Stimulated activated CD4-positive, alpha-beta T cell treated with anti-CD3 and anti-CD28 coated beads, Interleukin-4, amount 100 ng/mL, for 4 hours (primary cell): ENCODE results near the gene SLC38A8.

Experiments
- DNase-seq, 2 experiments: peaks; one replicate each; pipeline ENCODE4 v3.0.0-alpha.2; 2020

SLC38A8 gene

DNA sequence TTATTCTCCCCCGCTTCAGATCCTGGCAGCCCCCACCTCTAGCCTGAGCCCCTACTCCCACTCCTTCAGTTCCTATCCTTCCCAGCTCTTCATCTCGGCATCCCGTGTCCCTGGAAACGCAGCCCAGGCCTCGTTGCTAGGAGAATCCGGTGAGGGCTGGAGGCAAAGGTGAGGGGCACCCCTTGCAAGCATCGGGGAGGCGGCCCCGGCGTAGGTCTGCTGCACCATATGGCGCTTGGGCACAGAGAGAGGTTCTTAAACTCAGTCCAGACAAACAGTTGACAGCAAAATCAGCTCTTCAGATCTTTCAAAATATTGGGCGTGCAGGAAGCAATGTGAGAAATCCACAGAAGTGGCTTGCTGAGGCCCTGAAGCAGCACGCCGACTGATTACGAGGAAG lies 15.0 kb downstream of the SLC38A8 start:
- DNase-seq: no peak

DNA sequence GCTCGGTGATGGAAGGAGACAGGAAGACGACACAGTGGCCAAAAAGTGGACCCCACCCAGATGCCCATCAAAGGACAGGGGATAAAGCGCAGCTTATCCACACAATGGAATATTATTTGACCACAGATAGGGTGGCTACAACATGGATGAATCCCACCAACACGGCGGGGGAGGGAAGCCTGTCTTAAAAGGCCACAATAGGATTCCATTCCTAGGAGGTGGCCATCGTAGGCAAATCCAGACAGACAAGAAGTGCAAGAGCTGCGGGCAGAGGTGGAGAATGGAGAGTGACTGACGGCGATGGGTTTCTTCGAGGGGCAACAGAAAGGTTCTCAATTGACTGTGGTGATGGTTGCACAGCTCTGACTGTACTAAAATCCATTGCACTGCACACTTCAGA lies 16.0 kb downstream of the SLC38A8 start:
- no peak for DNase-seq

DNA sequence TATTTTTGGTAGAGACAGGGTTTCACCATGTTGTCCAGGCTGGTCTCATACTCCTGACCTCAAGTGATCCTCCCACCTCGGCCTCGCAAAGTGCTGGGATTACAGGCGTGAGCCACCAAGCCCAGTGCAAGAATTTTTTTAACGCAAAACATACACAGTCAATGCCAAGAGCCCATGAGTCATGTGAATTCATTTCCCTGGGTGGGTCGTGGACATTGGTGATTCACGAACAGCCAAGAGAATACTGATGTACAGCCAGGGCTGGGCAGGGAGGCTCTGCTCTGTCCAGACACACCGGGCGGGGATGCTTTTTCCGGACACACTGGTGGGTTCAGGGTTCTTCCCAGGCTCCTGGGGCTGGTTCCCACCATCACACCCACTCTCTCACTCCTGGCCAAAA lies 17.7 kb downstream of the SLC38A8 start:
- no peak for DNase-seq

DNA sequence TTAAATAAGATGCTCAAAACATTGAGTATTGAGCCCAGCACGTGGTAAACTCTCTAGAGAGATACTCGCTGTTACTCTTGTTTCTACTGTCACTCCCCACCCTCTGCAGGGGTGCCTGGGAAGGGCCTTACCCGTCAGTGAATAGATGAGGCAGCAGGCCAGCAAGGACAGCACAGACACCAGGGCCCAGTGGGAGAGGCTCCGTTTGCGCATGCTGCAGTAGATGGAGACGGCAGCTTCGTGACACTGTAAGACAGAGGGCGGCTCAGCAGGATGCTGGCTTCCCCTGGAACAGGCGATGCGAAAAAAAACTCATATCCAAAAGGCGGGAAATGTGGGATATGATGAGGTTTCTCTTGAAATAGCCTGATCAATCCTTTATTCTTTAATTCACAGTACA lies 20.0 kb downstream of the SLC38A8 start:
- DNase-seq: no peak

DNA sequence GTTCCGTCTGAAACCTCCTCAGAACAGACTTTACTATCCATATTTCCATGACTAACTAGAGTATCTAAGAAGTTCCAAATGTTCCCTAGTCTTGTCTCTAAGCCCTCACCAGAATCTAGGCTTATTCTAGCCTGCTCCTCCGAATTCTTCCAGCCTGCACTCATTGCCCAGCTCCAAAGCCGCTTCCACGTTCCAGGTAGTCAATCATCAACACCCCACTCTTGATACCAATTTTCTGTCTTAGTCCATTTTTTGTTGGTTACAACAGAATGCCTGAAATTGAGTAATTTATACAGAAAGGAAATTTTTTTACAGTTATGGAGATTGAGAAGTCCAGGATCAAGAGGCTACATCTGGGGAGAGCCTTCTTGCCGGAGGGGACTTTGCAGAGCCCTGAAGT lies 21.1 kb downstream of the SLC38A8 start:
- no peak for DNase-seq

DNA sequence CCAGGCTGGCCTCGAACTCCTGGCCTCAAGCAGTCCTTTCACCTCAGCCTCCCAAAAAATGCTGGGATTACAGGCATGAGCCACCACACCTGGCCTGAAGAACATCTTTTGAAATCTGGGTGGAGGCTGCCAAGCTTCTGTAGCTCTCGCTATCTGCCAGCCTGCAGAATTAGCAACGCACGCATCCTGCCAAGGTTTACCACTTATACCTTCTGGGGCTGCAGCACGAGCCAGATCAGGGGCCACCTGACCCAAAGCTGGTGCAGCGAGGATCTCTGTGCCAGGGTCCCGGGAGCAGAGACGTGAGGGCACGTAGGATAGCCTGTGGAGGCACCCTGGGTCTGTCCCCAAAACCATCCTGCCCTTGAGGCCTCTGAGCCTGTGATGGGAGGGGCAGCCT lies 22.2 kb downstream of the SLC38A8 start:
- no peak for DNase-seq

DNA sequence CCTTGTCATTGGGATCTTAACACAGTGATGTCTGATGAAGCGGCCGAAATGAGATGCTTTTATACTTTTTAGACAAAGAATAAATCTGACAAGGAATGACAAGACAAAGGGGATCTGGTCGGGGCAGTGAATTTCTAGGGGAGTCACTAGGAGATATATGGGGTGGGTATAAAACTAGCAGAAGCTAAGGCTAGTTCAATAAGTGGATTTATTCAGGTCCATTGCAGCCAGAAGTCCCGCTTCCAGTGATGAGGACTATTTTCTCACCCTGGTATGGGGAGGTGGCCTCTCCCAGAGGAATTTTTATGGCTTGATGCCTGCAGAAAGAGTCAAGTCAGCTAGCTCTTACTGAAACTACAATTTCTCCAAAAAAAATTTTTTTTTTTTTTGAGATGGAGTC lies 23.9 kb downstream of the SLC38A8 start:
- no peak for DNase-seq

DNA sequence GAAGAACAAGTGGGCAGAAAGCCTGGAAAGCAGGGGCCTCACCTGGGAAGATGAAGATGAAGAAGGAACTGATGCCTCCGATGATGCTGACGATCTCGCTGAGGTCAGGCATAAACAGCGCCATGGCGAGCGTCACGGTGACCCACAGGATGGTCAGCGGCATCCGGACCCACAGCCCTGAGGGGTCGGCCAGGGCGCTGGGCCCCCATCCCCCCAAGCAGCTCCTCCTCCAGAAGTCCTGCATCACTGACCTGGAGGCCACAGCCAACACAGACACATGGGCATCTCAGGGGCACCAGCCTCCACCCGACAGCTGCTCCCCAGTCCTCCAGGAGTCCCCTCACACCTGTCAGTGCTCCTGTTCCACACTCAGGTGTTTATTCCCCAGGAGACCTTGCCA lies 26.1 kb downstream of the SLC38A8 start:
- no peak for DNase-seq

DNA sequence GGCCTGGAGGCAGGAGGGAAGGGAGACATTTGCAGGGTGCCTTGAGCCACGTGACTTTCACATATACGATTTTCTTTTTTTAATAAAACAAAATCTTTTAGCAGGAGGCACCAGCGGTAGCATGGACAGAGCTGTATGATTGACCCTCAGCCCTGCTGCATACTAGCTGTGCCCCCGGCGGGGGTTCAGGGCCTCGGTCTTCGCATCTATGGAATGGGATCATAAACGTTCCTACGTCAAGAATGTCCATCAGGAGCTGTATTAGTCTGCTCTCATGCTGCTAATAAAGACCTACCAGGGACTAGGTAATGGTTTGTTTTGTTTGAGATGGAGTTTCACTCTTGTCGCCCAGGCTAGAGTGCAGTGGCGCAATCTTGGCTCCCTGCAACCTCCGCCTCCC lies 27.2 kb downstream of the SLC38A8 start:
- no peak for DNase-seq

DNA sequence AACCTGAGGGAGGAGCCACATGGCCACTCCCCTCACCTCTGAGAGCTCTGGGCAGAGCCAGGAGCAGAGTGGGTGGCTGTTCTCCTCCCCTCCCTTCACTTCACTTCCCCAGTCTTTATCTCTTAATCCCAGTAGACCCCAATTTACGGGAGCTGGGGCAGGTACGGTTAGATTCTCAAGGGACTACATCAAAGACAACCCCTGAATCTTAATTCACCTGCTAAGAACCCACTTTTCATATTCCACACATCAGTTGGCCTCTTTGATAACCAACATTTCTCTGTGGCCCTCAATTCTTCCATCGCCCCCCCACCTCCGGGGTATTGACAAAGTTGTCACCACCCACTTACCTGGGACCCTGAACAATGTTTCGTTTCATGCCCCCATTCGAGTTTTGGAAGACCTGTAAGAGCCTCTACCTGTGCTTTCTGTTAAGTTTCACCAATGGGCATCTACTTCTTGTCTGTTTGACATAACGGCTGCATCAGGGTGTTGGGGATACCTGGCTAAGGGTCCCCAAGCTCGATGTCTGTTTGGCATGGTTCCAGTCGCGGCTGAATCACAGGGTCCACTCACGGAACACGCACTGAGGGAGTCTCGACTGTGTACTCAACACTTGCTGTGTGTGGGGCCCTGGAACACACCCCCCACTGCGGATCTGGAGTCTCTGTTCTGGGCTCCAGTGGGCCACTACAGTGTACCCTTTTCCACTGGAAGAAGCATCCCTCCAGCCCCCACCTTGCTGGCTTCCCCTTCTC lies 27.8 kb downstream of the SLC38A8 start:
- DNase-seq: no peak

DNA sequence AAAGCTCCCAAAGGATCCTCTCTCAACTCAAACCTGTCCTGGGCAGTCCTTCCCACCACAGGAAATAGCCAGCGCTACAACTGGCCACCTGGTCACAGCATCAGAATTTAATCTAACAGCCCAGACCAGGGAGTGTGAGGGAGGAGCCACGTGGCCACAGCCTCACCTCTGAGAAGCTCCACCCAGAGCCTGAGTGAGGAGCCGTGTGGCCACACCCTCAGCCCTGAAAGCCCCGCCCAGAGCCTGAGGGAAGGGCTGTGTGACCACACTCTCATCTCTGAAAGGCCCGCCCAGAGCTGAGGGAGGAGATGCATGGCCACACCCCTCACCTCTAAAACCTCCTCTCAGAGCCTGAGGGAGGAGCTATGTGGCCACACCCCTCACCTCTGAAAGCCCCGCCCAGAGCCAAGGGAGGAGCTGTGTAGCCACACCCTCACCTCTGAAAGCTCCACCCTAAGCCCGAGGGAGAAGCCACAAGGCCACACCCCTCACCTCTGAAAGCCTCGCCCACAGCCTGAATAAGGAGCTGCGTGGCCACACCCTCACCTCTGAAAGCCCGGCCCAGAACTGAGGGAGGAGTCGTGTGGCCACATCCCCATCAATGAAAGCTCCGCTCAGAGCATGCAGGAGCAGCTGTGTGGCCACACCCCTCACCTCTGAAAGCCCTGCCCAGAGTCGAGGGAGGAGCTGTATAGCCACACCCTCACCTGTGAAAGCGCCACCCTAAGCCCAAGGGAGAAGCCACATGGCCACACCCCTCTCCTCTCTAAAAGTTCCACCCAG lies 28.6 kb downstream of the SLC38A8 start:
- DNase-seq: peak; percentile 36 to 41

DNA sequence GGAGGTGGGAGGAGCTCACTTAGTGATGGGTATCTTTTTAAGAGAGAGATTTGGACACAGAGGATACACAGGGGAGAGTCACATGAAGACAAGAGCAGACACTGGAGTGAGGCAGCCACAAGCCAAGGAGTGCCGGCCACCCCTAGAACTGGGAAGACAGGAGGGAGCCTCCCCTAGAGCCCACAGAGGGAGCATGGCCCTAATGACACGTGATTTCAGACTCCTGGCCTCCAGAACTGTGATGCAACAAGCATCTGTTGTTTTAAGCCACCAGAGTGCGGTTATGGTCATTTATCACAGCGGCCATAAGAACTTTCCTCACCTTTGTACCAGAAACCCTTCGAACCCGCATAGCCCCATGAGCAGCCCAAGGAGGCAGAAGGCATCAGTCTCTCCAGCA lies 33.3 kb downstream of the SLC38A8 start:
- no peak for DNase-seq

DNA sequence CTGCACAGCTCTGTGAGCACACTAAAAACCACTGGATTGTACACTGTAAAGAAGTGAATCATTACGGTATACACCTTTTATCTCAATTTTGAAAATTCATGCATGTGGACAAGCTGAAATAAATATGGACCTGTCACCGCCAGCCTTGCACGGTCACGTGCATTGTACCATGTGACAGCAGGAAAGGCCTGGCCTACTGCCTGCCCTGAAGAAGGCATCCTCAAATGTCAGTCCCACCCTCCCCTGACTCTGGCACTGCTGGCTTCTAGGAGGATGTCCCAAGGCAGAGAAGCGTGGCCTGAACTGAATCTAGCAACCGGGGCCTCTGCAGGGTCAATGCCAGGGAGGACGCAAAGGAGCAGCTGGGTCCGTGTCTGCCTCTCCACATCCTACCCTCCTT lies 34.6 kb downstream of the SLC38A8 start:
- DNase-seq: no peak

DNA sequence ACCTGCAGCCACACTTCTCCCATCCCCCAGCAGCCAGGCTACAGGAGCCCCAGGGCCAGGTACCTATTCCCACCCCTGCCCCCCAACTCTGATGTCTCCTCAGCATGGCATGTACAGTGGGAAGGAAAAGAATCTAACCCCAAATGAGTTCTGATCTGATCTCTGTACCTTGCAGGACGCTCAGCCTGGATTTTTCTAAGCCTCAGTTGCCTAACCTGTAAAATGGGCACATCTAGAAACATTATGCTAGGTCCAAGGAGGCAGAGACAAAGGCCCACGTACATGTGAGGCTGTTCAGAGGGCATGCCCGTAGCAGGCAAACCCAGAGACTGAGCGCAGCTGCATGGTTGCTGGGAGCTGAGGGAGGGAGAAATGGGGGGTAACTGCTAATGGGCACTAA lies 35.1 kb downstream of the SLC38A8 start:
- DNase-seq: no peak

DNA sequence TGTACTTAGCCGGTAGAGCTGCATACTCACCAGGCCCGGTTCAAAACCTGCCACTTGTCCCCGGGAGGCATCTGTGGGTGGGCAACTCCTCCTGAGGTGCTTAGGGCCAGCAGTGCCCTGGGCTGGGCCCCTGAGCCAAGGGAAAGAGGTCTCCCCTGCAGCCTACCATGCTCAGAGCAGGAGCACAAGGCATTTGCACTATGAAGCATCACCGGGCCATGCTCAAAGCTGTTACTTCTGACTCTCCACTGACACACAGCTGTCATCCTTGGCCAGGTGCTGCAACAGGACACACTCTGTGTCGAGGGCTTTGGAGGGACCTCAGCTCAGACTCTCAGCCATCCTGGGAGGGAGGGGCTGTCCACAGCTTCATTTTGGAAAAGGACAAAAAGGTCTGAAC lies 37.2 kb downstream of the SLC38A8 start:
- DNase-seq: no peak

DNA sequence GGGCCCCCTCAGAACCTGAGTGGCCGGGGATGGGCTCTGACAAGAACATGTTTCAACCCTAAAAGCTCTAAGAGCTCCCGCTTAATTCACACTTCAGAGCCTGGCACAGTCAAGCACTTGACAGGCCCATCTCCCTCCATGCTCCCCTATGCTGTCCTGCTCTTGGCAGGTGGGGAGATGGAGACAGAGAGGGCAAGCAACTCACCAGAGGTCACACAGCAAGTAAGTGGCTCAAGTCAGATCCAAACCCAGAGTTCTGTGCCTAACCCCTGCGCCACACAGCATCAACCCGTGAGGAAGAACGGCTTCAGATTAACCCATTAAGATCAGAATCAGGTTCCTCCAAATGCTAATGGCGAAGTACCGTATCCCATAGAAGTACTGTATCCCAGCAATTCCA lies 38.2 kb downstream of the SLC38A8 start:
- no peak for DNase-seq

DNA sequence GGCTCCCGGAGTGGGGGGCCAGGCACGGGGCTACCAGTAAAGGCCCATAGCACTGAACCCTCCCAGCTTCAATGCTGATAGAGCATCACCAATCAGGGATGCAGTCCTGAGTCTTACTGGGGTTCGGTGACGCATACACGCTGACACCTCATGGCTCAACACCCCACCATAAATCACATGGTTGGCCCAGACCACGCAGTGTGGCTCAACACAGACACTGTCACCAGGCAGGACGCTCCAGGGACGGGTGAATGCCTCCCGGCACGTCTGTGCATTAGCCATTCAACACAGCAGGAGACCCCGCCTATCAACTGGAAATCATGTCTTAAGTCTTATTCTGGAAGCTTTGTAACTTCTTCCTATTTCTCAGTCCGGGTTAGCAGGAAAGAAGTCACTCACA lies 39.6 kb downstream of the SLC38A8 start:
- no peak for DNase-seq

DNA sequence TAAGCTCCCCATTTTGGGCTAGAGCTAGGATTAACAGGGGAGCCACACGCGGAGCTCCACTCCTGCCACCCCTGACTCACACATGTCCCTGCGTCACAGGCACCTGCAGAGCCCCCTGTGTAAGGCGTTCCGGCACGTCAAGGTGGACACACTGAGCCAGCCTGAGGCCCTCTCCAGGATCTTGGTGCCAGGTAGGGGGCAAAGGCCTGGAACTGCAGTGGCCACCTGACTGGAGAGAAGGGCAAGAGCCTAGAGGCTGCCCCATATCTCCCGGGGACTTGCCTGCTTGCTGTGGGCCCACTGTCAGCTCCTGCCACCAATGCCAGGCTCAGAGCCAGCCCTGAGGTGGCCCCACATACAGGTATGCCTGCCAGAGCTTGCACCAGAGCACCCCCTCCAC lies 40.9 kb downstream of the SLC38A8 start:
- no peak for DNase-seq

DNA sequence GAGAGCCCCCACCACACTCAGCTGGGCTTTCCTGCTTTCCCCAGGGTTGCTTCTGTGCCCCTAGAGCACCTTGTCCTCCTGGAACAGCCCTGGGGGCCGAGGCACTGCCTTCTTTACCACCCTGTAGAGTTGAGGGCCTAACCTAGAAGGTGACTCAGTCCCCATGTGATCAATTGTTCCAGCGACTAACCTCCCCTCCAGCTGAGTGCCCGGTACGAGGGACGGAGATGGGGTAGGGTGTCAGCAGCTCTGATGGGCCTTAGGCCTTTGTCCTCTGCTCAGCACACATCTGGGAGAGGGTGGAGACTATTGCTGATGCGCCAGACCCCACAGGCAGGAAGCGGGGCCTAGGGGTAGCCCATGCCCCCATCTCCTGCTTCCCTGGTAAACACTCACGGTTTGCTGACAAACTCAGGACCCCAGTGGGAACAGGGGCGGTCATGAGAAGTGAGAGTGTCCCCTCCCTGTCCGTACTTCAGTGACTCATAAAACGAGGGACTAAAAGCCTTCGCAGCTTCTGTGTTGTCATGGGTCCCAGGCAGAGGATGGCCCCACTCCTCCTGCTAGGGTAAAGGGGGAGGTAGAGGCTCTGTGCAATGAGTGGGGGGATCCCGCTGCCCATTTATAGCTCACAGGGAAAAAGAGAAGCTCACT lies 41.5 kb downstream of the SLC38A8 start:
- no peak for DNase-seq

DNA sequence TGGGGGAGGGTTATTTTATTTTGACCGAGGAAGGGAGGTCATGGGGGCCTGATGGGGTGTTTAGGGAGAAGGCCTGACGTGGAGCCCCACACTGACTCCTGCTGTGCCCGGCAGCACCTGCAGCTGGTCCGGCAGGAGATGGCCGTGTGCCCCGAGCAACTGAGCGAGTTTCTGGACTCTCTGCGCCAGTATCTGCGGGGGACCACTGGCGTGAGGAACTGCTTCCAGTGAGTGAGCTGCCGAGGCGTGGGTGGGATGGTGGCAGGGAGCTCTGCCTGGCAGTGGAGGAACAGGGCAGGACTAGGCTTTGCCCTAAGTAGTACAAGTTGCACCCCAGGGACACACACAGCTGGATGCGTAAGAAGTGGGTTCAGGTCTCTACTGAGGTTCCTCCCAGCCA lies 44.5 kb downstream of the SLC38A8 start:
- no peak for DNase-seq

DNA sequence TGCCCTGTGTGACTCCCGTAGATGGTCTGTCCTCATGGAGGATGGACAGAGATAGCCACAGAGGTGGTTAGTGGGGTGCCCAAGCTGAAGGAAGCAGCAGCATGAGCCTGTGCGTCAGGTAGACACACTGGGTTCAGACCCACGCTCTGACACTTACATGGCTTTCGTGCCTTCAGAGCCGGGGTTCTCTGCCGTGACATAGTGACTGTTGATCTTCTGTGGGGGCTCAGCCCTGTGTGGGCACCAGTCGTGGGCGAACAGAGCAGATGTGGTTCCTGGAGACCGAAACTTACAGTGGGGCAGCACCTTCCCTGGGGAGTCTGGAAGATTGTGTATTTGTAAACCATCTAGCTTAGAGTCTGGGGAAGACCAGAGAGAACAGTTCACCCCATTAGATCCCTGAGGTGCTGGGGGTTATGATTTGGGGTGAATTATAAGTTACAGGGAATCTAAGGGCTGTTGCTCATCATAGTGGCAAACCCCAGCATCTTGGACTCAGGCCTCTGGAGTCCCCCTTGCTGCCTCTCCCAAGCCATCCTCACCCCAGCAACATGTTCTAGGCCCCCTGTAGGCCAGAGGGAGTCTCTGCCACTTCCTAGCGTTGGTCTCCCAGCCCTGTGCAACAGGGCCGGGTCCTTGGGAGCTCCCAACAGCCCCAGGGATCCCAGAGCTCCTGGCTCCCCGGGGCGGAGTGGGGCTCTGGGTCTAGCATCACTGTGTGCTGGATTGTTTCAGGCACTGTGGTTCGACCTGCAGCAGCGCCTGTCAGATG lies 45.9 kb downstream of the SLC38A8 start:
- DNase-seq: no peak

DNA sequence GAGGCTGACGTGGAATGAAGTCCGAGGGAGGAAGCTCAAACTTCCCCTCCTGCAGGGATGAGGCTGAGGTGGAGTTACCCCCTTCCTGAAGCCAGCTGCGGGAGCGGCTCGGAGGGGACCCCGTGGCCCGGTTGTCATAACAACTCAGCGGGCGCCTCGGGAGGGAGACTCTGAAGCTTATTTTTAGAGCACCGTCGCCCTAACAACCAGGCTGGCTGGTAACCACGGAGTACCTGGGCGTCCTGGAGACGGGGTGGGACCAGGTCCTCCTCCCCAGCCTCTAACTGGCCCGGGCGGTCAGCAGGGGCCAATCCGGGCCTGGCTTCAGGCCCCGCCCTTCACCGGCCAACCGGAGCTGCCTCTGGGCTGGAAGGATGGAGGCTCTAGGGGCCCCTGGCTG lies 46.8 kb downstream of the SLC38A8 start:
- no peak for DNase-seq

DNA sequence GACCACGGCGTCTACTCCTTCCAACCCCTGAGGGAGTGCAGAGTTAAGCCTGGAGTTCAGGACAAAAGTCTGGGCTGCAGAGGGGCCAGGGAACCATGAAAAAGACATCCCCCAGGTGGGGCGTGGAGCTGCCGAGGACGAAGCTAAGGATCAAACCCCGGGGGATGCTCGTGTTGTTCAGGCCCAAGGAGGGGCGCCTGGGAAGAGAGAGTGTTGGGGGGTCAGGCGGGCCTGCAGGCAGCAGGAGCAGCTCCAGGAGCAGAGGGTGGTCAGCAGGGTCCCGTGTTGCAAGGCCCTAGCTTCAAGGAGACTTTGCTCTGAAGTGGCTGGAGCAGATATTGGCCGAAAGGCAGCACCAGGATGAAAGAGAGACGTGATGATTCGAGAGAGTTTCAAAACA lies 47.9 kb downstream of the SLC38A8 start:
- no peak for DNase-seq
